Keratinocyte (primary cell): ENCODE data around the gene LGR6. TPM values are rescaled to one million over a fixed set of nuclear protein-coding genes. Genes with fewer than 3 reads are reported as not detected.

Experiments
- DNase-seq: peaks from one replicate; pipeline ENCODE4 v3.0.0-alpha.2; 2011; ENCODE audit warnings: low read depth, missing footprints, low spot score
- FAIRE-seq: peaks from 2 replicates; lab custom pipeline; 2011; peaks lifted over from hg19 to GRCh38; lab: Jason Lieb, UNC
- H2AFZ ChIP-seq: 2 replicates; pipeline ENCODE4 v1.6.0; 2012; ENCODE audit warnings: low read length, control low read depth, inconsistent platforms; ENCODE audit not compliant: control insufficient read depth
- H3K27ac ChIP-seq: 2 replicates; pipeline ENCODE4 v1.5.1; 2011; ENCODE audit warnings: low read length; ENCODE audit not compliant: control insufficient read depth, insufficient read depth
- H3K27me3 ChIP-seq: 3 replicates; pipeline ENCODE4 v1.6.0; 2011; ENCODE audit warnings: low read length; ENCODE audit not compliant: control insufficient read depth, insufficient read depth; ENCODE audit errors: extremely low read depth
- H3K36me3 ChIP-seq, 2 experiments: 2 replicates in 1 of 2; 3 replicates in 1 of 2; pipeline ENCODE4 v1.5.1; 2011; ENCODE audit warnings: low read length in 2 of 2, mild to moderate bottlenecking in 1 of 2; ENCODE audit not compliant: control insufficient read depth in 2 of 2, insufficient read depth in 2 of 2; ENCODE audit errors: extremely low read depth in 1 of 2
- H3K4me1 ChIP-seq: 3 replicates; pipeline ENCODE4 v1.5.1; 2011; ENCODE audit warnings: low read length; ENCODE audit not compliant: control insufficient read depth, insufficient read depth; ENCODE audit errors: extremely low read depth
- H3K4me2 ChIP-seq: 3 replicates; pipeline ENCODE4 v1.6.0; 2011; ENCODE audit warnings: low read depth, low read length; ENCODE audit not compliant: control insufficient read depth, insufficient read depth; ENCODE audit errors: extremely low read depth
- H3K4me3 ChIP-seq, 3 experiments: fragments of 200-600 bp in 1 of 3; sonication (generic) in 1 of 3; 2 replicates in 2 of 3; 3 replicates in 1 of 3; pipeline ENCODE4 v1.5.1; 2011 to 2016; ENCODE audit warnings: low read length in 3 of 3, mild to moderate bottlenecking in 3 of 3, control low read depth in 2 of 3, inconsistent platforms in 1 of 3, low read depth in 1 of 3, mixed read lengths in 1 of 3, mixed run types in 1 of 3, moderate library complexity in 1 of 3; ENCODE audit not compliant: control insufficient read depth in 2 of 3, insufficient read depth in 2 of 3; ENCODE audit errors: extremely low read depth in 1 of 3
- H3K79me2 ChIP-seq: 2 replicates; pipeline ENCODE4 v1.6.0; 2012; ENCODE audit warnings: low read length; ENCODE audit not compliant: control insufficient read depth, insufficient read depth
- H3K9ac ChIP-seq: 3 replicates; pipeline ENCODE4 v1.6.0; 2011; ENCODE audit warnings: low read length; ENCODE audit not compliant: control insufficient read depth, insufficient read depth; ENCODE audit errors: extremely low read depth
- H3K9me1 ChIP-seq: 3 replicates; pipeline ENCODE4 v1.6.0; 2011; ENCODE audit warnings: low read length; ENCODE audit not compliant: control insufficient read depth, insufficient read depth; ENCODE audit errors: extremely low read depth
- H3K9me3 ChIP-seq: 2 replicates; pipeline ENCODE4 v1.5.1; 2012; ENCODE audit warnings: low read depth, low read length; ENCODE audit not compliant: control insufficient read depth
- H4K20me1 ChIP-seq: 3 replicates; pipeline ENCODE4 v1.6.0; 2011; ENCODE audit warnings: low read length; ENCODE audit not compliant: control insufficient read depth, insufficient read depth; ENCODE audit errors: extremely low read depth
- EZH2 ChIP-seq: IDR thresholded peaks from one replicate; pipeline ENCODE4 v1.6.1; 2012; ENCODE audit warnings: inconsistent platforms, mild to moderate bottlenecking, low read length, moderate library complexity
- dilution Hi-C: fragments of 300-500 bp; cut with MboI; formaldehyde crosslinking; loops from one replicate; pipeline ENCODE4 v1.7.0; 2020; ENCODE audit warnings: low sequenced_read_pairs; ENCODE audit not compliant: extremely low pct_ligation_motif_present
- polyA plus RNA-seq, 5 experiments: library from polyadenylated mRNA; depleted of rRNA in 3 of 5; stranded (reverse) in 3 of 5; stranded (forward) in 1 of 5; unstranded in 1 of 5; fragments of >200 nt; gene quantifications; 1 replicate in 1 of 5; 2 replicates in 3 of 5; 3 replicates in 1 of 5; pipeline versions ENCODE4 v1.2.1 to v1.2.3, GENCODE V29; 2011 to 2012; ENCODE audit warnings: missing spikeins in 2 of 5, low read depth in 1 of 5, low replicate concordance in 1 of 5
- TF ChIP-seq, protein P1 (sequence below), 3 experiments: IDR thresholded peaks in 1 of 3; conservative IDR thresholded peaks in 1 of 3; optimal IDR thresholded peaks in 1 of 3; 2 replicates in 2 of 3; 3 replicates in 1 of 3; pipeline versions ENCODE3 to v1.5.1; 2011; ENCODE audit warnings: low read length in 3 of 3, mild to moderate bottlenecking in 3 of 3, moderate library complexity in 2 of 3, control low read depth in 1 of 3, inconsistent platforms in 1 of 3; ENCODE audit not compliant: insufficient read depth in 2 of 3; ENCODE audit errors: extremely low read depth in 1 of 3

LGR6 gene
- polyA plus RNA-seq, 1 donor (not counting 4 experiments of a cell fraction or from before 2014, with no cell fraction given), result 0.42 TPM

DNA sequence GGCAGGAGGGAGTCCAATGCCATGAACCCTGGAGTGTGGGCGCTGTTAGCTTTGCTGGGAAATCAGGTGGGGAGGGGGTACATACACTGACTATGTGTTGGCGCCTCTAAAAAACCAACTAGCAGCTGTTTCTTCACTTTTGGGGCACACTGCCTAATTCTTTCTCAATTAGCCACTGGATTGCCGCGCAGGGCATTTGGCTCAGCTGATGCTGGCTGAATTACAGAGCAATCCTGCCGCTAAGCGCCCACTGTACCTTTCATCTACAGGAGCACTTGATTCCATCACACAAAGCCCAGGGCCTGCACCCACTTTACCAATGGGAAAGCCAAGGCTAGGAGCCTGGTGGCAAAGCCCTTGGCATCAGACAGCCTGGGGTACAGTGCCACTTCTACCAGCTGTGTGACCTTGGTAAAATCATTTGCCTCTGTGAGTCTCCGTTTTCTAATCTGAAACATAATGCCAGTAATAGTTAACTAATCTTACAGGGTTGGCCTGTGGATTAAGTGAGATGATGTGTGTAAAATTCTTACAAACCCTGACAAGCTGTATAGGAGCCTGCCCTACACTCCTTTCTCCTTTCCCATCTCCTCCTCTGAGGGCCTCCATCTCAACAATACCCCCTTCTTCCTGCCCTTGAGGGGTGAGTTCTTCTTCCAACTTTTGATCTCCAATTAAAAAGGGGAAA lies 89.1 kb downstream of the LGR6 start:
- Histone ChIP-seq H3K9me3 (no peaks in the 10 kb centered on the region), H3K79me2 (no peaks in the 10 kb centered on the region), H4K20me1 (no peaks in the 10 kb centered on the region), H3K9me1 (no peaks in the 10 kb centered on the region), H3K27ac (peak overlapping the region; percentile 41), H3K4me3 (no peak overlapping the region), H3K36me3 (no peaks in the 10 kb centered on the region), H3K27me3 (no peaks in the 10 kb centered on the region), H3K4me1 (peaks cover 54% of the 10 kb centered on the region), H3K4me2 (peak overlapping the region; percentile 33), H2AFZ (no peak overlapping the region), H3K9ac (no peak overlapping the region)
- TF ChIP-seq, protein P1, sequence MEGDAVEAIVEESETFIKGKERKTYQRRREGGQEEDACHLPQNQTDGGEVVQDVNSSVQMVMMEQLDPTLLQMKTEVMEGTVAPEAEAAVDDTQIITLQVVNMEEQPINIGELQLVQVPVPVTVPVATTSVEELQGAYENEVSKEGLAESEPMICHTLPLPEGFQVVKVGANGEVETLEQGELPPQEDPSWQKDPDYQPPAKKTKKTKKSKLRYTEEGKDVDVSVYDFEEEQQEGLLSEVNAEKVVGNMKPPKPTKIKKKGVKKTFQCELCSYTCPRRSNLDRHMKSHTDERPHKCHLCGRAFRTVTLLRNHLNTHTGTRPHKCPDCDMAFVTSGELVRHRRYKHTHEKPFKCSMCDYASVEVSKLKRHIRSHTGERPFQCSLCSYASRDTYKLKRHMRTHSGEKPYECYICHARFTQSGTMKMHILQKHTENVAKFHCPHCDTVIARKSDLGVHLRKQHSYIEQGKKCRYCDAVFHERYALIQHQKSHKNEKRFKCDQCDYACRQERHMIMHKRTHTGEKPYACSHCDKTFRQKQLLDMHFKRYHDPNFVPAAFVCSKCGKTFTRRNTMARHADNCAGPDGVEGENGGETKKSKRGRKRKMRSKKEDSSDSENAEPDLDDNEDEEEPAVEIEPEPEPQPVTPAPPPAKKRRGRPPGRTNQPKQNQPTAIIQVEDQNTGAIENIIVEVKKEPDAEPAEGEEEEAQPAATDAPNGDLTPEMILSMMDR (optimal IDR thresholded peaks at IDR 0.05 in 1 of 3, IDR thresholded peaks at IDR 0.05 in 1 of 3, conservative IDR thresholded peaks at IDR 0.05 in 1 of 3; ENCODE audit: extremely low read depth in 1 of 3, insufficient read depth in 2 of 3, low read length in 3 of 3), result no peak
- TF ChIP-seq EZH2, result no peak
- FAIRE-seq, result peak; percentile 17
- no peak for DNase-seq
- dilution Hi-C loops, result no loop called here

GRCh38 chr1:202283379-202283844 lies 89.8 kb downstream of the LGR6 start:
- dilution Hi-C loops, result no loop called here
- Histone ChIP-seq H3K36me3 (no peaks in the 10 kb centered on the region), H2AFZ (no peak overlapping the region), H3K4me1 (peaks cover 54% of the 10 kb centered on the region), H3K4me2 (peak overlapping the region; percentile 45), H3K9ac (peak overlapping the region; percentile 45), H3K27ac (peak overlapping the region; percentile 69), H3K79me2 (no peaks in the 10 kb centered on the region), H4K20me1 (no peaks in the 10 kb centered on the region), H3K9me3 (no peaks in the 10 kb centered on the region), H3K9me1 (no peaks in the 10 kb centered on the region), H3K27me3 (no peaks in the 10 kb centered on the region), H3K4me3 (no peak overlapping the region)
- FAIRE-seq (peak; percentile 93), DNase-seq (peak; percentile 90)
- TF ChIP-seq, protein P1 (optimal IDR thresholded peaks at IDR 0.05 in 1 of 3, IDR thresholded peaks at IDR 0.05 in 1 of 3, conservative IDR thresholded peaks at IDR 0.05 in 1 of 3; ENCODE audit: extremely low read depth in 1 of 3, insufficient read depth in 2 of 3, low read length in 3 of 3), result no peak
- no peak for TF ChIP-seq EZH2
